ENCODE data around the gene PRPF19. TPM values are rescaled to one million over a fixed set of nuclear protein-coding genes. Genes with fewer than 3 reads are reported as not detected.

Gene PRPF19
- total and polyA plus RNA-seq, 2 of the 13 experiments (the other 11 are each of a cell fraction or from before 2014, with no cell fraction given) = 27.4 to 91.1 TPM

GRCh38 chr11:60847896-60848295 lies 58.5 kb downstream of the PRPF19 start:
- H3K36me3 ChIP-seq (replicated peaks in 1 of 2; ENCODE audit: control insufficient read depth in 1 of 2, insufficient read depth in 2 of 2, low read length in 2 of 2) = peaks cover 29 to 54% of the 10 kb centered on the region in 2 experiments
- FAIRE-seq (no peak), ATAC-seq (no peak), DNase-seq (ENCODE audit: low spot score) (no peak)
- TF ChIP-seq AGO2 (optimal IDR thresholded peaks at IDR 0.05; ENCODE audit: low read depth, low read length) (peak; percentile 57), ZNF781 (CRISPR knock-in tag; IDR thresholded peaks at IDR 0.05; ENCODE audit: borderline replicate concordance, not compliant biosample characterization) (no peak)
- H3K9ac ChIP-seq (ENCODE audit: insufficient read depth, low read depth, low read length) = no peak overlapping the region
- CTCF ChIA-PET (ENCODE audit: low intra/inter-chr PET ratio, low total read pairs) = no interaction called here
- H3K79me2 ChIP-seq (ENCODE audit: insufficient read depth, low read length) = peaks cover 41% of the 10 kb centered on the region
- H2AFZ ChIP-seq (ENCODE audit: low read length) = no peak overlapping the region
- H4K20me1 ChIP-seq (ENCODE audit: insufficient read depth, low read length) = peaks cover 13% of the 10 kb centered on the region; the same call in 1 of the 2 replicates
- BruUV-seq (replicated peaks) = no TSS peak
- no peak overlapping the region for H3K4me2 ChIP-seq (ENCODE audit: low read depth, low read length)
- intact Hi-C loops (cut with micrococcal nuclease; ENCODE audit: unreplicated experiment) = no loop called here
- POLR2A ChIA-PET = no interaction called here
- no peaks in the 10 kb centered on the region; a peak in 1 of 5 replicates for H3K27me3 ChIP-seq (ENCODE audit: control insufficient read depth in 1 of 2, insufficient read depth in 2 of 2, low read length in 2 of 2)
- in situ Hi-C loops (cut with HindIII; ENCODE audit: extremely low pct_ligation_motif_present, low pct_unique_long_range_greater_than_20kb) = no loop called here
- H3K9me3 ChIP-seq (ENCODE audit: low read length) = no peaks in the 10 kb centered on the region
- no peak overlapping the region for H3K27ac ChIP-seq (ENCODE audit: extremely low read length, insufficient read depth, low read length)
- no peak overlapping the region for H3K4me3 ChIP-seq (replicated peaks in 1 of 3; ENCODE audit: insufficient read depth in 1 of 3, low read depth in 2 of 3, low read length in 3 of 3)
- H3K4me1 ChIP-seq (ENCODE audit: insufficient read depth, low read length) = peaks cover 32% of the 10 kb centered on the region
- WGBS (ENCODE audit: low lambda C conversion rate) = 95% methylated on average over 12 of the region's 12 CpGs

- Histone ChIP-seq H3K27ac (ENCODE audit: extremely low read length, insufficient read depth, low read length) (no peak overlapping the region), H3K4me2 (ENCODE audit: low read depth, low read length) (no peak overlapping the region), H3K9me3 (ENCODE audit: low read length) (no peaks in the 10 kb centered on the region), H3K4me3 (replicated peaks in 1 of 3; ENCODE audit: insufficient read depth in 1 of 3, low read depth in 2 of 3, low read length in 3 of 3) (no peak overlapping the region), H3K36me3 (replicated peaks in 1 of 2; ENCODE audit: control insufficient read depth in 1 of 2, insufficient read depth in 2 of 2, low read length in 2 of 2) (peaks cover 29 to 54% of the 10 kb centered on the region in 2 experiments), H3K9ac (ENCODE audit: insufficient read depth, low read depth, low read length) (no peak overlapping the region), H4K20me1 (ENCODE audit: insufficient read depth, low read length) (peaks cover 13% of the 10 kb centered on the region; the same call in 1 of the 2 replicates), H3K4me1 (ENCODE audit: insufficient read depth, low read length) (peaks cover 32% of the 10 kb centered on the region), H2AFZ (ENCODE audit: low read length) (no peak overlapping the region), H3K79me2 (ENCODE audit: insufficient read depth, low read length) (peaks cover 47% of the 10 kb centered on the region), H3K27me3 (ENCODE audit: control insufficient read depth in 1 of 2, insufficient read depth in 2 of 2, low read length in 2 of 2) (no peaks in the 10 kb centered on the region; a peak in 1 of 5 replicates)
- no peak for FAIRE-seq
- intact Hi-C loops (cut with micrococcal nuclease; ENCODE audit: unreplicated experiment) (no loop called here), in situ Hi-C loops (cut with HindIII; ENCODE audit: extremely low pct_ligation_motif_present, low pct_unique_long_range_greater_than_20kb) (no loop called here)
- WGBS (ENCODE audit: low lambda C conversion rate) = 84% methylated on average over 8 of the region's 13 CpGs
- no peak for ATAC-seq
- no peak for DNase-seq (ENCODE audit: low spot score)
- no TSS peak for BruUV-seq (replicated peaks)
- ChIA-PET CTCF (ENCODE audit: low intra/inter-chr PET ratio, low total read pairs) (no interaction called here), POLR2A (no interaction called here)
- TF ChIP-seq ZNF383 (CRISPR knock-in tag; IDR thresholded peaks at IDR 0.05; ENCODE audit: borderline replicate concordance) (no peak), PHF8 (CRISPR knock-in tag; IDR thresholded peaks at IDR 0.05) (no peak), NFE2L1 (CRISPR knock-in tag; IDR thresholded peaks at IDR 0.05; ENCODE audit: borderline replicate concordance) (no peak), ZIK1 (CRISPR knock-in tag; IDR thresholded peaks at IDR 0.05; ENCODE audit: borderline replicate concordance, low read depth) (no peak), E2F2 (CRISPR knock-in tag; IDR thresholded peaks at IDR 0.05; ENCODE audit: borderline replicate concordance) (no peak), KDM1A (CRISPR knock-in tag; IDR thresholded peaks at IDR 0.05) (no peak), ZNF225 (CRISPR knock-in tag; IDR thresholded peaks at IDR 0.05) (no peak), ATM (IDR thresholded peaks at IDR 0.05; ENCODE audit: borderline replicate concordance) (no peak), CREB3 (CRISPR knock-in tag; IDR thresholded peaks at IDR 0.05) (no peak), CEBPG (CRISPR knock-in tag; IDR thresholded peaks at IDR 0.05) (no peak), ZNF512B (CRISPR knock-in tag; IDR thresholded peaks at IDR 0.05; ENCODE audit: borderline replicate concordance) (no peak), HNRNPK (IDR thresholded peaks at IDR 0.05; ENCODE audit: low read depth, low read length, poor library complexity, severe bottlenecking) (no peak), SALL1 (CRISPR knock-in tag; IDR thresholded peaks at IDR 0.05) (no peak)
Observed at GRCh38 chr11:60847281-60847680, 59.1 kb downstream of the PRPF19 start.

Measured in HepG2 (cell line).